H1 (cell line): ENCODE results near the gene TRIML2. TPM values are rescaled to one million over a fixed set of nuclear protein-coding genes. Genes with fewer than 3 reads are reported as not detected.

ENCODE experiments used
- BACH1 ChIP-seq: IDR thresholded peaks from 2 replicates; pipeline ENCODE4 v1.6.1; 2012; ENCODE audit warnings: low read length, improper control_type of control experiment
- BCL11A ChIP-seq, 2 experiments: IDR thresholded peaks; one replicate each; pipeline ENCODE4 v1.6.1; 2011; ENCODE audit warnings: low read depth in 2 of 2, low read length in 2 of 2, mild to moderate bottlenecking in 2 of 2
- CHD7 ChIP-seq: fragments of 300-600 bp; sonication (generic); IDR thresholded peaks from 2 replicates; pipeline ENCODE4 v1.7.1; 2012; ENCODE audit warnings: low read length, moderate library complexity, mild to moderate bottlenecking, inconsistent platforms; ENCODE audit not compliant: insufficient replicate concordance
- FOSL1 ChIP-seq: IDR thresholded peaks from 2 replicates; pipeline ENCODE4 v1.6.1; 2011; ENCODE audit warnings: mild to moderate bottlenecking, low read depth, low read length, moderate library complexity; ENCODE audit not compliant: insufficient read depth
- NANOG ChIP-seq: IDR thresholded peaks from 2 replicates; pipeline ENCODE4 v1.6.1; 2011; ENCODE audit warnings: low read length, low read depth, mild to moderate bottlenecking, inconsistent platforms; ENCODE audit not compliant: insufficient read depth, poor library complexity, severe bottlenecking
- POLR2AphosphoS5 ChIP-seq: IDR thresholded peaks from 2 replicates; pipeline ENCODE4 v1.6.1; 2011; ENCODE audit warnings: low read depth, low read length
- SP1 ChIP-seq: IDR thresholded peaks from 2 replicates; pipeline ENCODE4 v1.6.1; 2011; ENCODE audit warnings: low read depth, low read length
- TBP ChIP-seq: IDR thresholded peaks from 2 replicates; pipeline ENCODE4 v1.6.1; 2011; ENCODE audit warnings: low read depth, low read length, improper control_type of control experiment
- ZNF274 ChIP-seq: IDR thresholded peaks from 2 replicates; pipeline ENCODE4 v1.7.0; 2012; ENCODE audit warnings: low read length, borderline replicate concordance; ENCODE audit errors: extremely low read depth
- polyA plus RNA-seq, 7 experiments: library from polyadenylated mRNA; depleted of rRNA in 3 of 7; stranded (reverse) in 5 of 7; unstranded in 2 of 7; fragments of >200 nt in 5 of 7; fragments of 200-250 nt in 2 of 7; gene quantifications; 1 replicate in 5 of 7; 2 replicates in 1 of 7; 4 replicates in 1 of 7; pipeline versions ENCODE4 v1.2.1 to v1.2.3, GENCODE V29; 2011 to 2013; ENCODE audit warnings: missing spikeins in 2 of 7, mixed read lengths in 2 of 7
- total RNA-seq: library from RNA; stranded (reverse); fragmentation: NEBNext Ultra II Directional; extraction: Animal tissue kit (Norgen Biotek cat#: 25700); gene quantifications from 2 replicates; pipeline ENCODE4 v1.2.1, GENCODE V29; 2021
- TF ChIP-seq, protein P1 (sequence below): IDR thresholded peaks from 2 replicates; pipeline ENCODE4 v1.6.1; 2012; ENCODE audit warnings: inconsistent platforms

Gene TRIML2
- total and polyA plus RNA-seq, 2 of the 8 experiments (the other 6 are each of a cell fraction or from before 2014, with no cell fraction given): 28.1 to 59.2 TPM

GRCh38 chr4:188138227-188138626 is 28.8 kb upstream of the TRIML2 start (continued):
- TF ChIP-seq CHD7 (no peak), SP1 (no peak), FOSL1 (no peak), ZNF274 (no peak), TBP (no peak), NANOG (no peak), POLR2AphosphoS5 (no peak), BCL11A (IDR thresholded peaks at IDR 0.05; ENCODE audit: low read depth in 2 of 2, low read length in 2 of 2) (no peak), BACH1 (no peak)
- TF ChIP-seq, protein P1, sequence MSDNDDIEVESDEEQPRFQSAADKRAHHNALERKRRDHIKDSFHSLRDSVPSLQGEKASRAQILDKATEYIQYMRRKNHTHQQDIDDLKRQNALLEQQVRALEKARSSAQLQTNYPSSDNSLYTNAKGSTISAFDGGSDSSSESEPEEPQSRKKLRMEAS: no peak
